Bronchial smooth muscle cell (primary cell): ENCODE measurements around the gene STARD9. TPM values are rescaled to one million over a fixed set of nuclear protein-coding genes. Genes with fewer than 3 reads are reported as not detected.

Experiments used
- total RNA-seq: library from RNA; depleted of rRNA; stranded (reverse); fragments of >200 nt; gene quantifications from 2 replicates; pipeline ENCODE4 v1.2.1, GENCODE V29; 2014

STARD9 gene
- 6.1 and 12.7 TPM in 2 replicates for total RNA-seq

DNA sequence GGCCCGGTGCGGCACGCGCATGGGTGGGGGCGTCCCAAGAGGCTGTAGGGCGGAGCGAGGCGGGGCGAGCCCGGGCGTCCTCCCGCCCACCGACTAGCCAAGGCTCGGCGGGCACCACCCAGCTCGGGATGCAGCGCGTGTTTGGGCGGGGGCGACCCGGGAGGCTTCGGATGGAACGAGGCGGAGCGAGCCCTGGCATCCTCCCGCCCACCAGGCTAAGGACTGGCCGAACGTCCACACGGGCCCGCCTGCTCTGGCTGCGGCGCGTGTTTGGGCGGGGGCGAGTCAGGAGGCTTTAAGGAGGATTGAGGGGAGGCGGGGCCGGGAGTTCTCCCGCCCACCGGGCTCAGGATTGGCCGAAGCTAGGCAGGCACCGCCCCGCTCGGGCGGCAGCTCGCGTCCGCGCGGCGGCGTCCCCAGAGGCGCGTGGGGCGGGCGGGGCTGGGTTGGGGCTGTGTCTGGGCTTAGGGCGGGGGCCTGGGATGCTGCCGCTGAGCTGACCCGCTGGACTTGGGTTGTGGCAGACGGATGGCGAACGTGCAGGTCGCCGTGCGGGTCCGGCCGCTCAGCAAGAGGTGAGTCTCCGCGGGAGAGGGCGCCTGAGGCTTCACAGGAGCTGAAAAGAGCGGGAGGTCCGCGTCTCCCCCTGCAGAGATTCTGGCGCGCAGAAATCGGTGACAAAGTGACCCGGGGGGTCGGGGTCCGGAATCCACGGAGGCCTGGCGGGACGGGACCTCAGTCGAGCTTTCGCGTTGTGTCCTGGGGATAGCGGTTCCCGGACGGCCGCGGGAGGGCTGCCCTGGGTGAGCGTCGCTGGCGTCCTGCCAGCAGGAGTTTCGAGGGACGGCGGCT, at the start of gene STARD9:
Gene STARD9, plus strand, starts transcription at position 419 of the 852 bp plus-strand sequence. Its CDS starts 110 bp downstream, at position 529.

GRCh38 chr15:42548249-42549031, 27.0 kb upstream of the STARD9 start, which contains the start of the genes HAUS2 and LRRC57:
Gene HAUS2 (plus strand): TSS chr15:42548838. CDS start chr15:42548873, 35 bp downstream.
Gene LRRC57 (minus strand): TSS chr15:42548793. CDS start chr15:42548434, 359 bp downstream.

DNA sequence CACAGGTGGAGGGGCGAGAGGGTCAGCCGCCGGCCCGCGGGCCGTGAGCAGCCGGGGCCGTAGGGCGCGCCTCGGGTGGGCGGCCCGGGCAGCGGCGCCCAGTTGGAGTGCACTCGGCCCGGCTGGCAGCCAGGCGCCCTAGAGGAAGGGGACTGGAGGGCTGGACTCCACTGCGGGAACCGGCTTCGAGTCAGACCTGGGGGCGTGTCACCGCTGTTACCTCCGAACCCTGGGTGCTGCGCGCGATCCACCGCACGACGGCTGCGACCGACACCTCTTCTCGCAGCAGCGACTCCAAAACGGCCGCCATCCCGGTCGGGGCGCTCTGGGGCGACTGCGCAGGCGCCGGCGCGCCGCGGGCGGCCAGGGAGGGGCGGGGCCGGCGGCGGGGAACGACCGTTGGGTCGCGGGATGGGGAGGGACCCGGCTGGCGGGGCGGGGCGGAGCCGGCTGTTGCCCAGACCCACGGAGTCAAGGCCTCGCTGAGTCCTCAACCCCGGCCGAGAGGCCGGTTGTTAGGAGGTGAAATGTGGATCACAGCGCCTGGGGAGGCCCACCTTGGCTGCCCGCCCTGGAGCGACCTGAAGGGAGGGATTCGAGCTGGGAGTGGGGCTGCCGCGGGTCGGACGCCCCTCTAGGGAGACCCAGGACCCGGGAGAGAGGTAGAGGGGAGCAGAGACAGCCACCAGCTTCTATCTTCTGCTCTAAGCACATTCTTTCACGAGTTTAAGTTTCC, 161.6 kb downstream of the STARD9 start, which contains the start of gene CDAN1:
Gene CDAN1, minus strand, starts transcription at position 336 of the 736 bp plus-strand sequence. Its CDS starts 26 bp downstream, at position 310.

Other genes with a start within 250 kb of the STARD9 start
- gene CAPN3, start 216.1 kb upstream of the STARD9 start, total RNA-seq = 1.7 and 3.2 TPM in 2 replicates
- 107 and 127 TPM in 2 replicates for gene ZNF106, start 84.5 kb upstream of the STARD9 start, total RNA-seq
- gene SNAP23, start 80.0 kb upstream of the STARD9 start, total RNA-seq = 61.5 and 71.6 TPM in 2 replicates
- 7.8 and 8.8 TPM in 2 replicates for gene LRRC57, start 26.8 kb upstream of the STARD9 start, total RNA-seq
- gene HAUS2, start 26.8 kb upstream of the STARD9 start, total RNA-seq = 10.0 and 16.1 TPM in 2 replicates
- gene CDAN1, start 161.5 kb downstream of the STARD9 start, total RNA-seq = 8.2 and 9.2 TPM in 2 replicates